Mucosa of stomach (tissue), 1 donor: ENCODE data around the gene PYGB.

ENCODE experiments used
- H3K27me3 ChIP-seq: one replicate; pipeline ENCODE4 v1.7.0; 2013; ENCODE audit warnings: mild to moderate bottlenecking, low read length; ENCODE audit not compliant: control insufficient read depth, insufficient read depth
- H3K36me3 ChIP-seq: one replicate; pipeline ENCODE4 v1.7.0; 2013; ENCODE audit warnings: low read length; ENCODE audit not compliant: control insufficient read depth, insufficient read depth
- H3K4me1 ChIP-seq: one replicate; pipeline ENCODE4 v1.7.0; 2013; ENCODE audit warnings: mild to moderate bottlenecking, low read length; ENCODE audit not compliant: control insufficient read depth, insufficient read depth
- H3K4me3 ChIP-seq: one replicate; pipeline ENCODE4 v1.7.0; 2013; ENCODE audit warnings: low read length
- H3K9ac ChIP-seq: one replicate; pipeline ENCODE4 v1.7.0; 2013; ENCODE audit warnings: mild to moderate bottlenecking, low read length, moderate library complexity
- H3K9me3 ChIP-seq: one replicate; pipeline ENCODE4 v1.7.0; 2013; ENCODE audit warnings: mild to moderate bottlenecking, low read length, moderate library complexity; ENCODE audit not compliant: control insufficient read depth
- donor health status: Pancreatic carcinoma.

The PYGB gene

DNA sequence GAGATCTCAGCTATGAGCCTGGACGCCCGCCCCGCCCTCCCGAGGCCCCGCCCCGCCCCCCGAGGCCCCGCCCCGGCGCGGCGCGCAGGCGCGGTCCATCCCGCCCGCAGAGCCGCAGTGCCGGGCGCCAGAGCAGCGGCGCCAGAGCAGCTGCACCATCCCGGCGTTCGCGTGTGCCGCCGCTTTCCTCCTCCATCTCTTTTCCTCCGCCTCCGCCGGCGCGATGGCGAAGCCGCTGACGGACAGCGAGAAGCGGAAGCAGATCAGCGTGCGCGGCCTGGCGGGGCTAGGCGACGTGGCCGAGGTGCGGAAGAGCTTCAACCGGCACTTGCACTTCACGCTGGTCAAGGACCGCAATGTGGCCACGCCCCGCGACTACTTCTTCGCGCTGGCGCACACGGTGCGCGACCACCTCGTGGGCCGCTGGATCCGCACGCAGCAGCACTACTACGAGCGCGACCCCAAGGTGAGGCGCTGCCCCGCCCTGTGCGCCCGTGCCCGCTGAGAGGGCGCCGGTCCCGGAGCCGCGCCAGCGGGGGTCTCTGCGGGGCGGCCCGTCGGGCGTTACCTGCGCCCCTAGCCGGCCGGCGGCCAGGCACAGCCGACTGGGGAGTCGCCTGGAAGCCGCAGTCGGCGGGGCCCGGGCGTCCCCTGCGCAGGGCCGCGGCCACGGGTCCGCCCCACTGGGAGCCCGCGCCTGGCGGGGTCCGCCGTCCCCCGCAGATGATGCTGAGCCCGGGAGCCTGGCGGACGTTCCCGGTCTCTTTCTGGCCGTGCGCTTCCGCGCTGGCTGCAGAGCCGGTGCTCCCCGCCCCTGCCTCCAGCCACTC is at the start of gene PYGB:
Gene PYGB (plus strand): TSS at position 130 of the 830 bp plus-strand sequence. CDS start 94 bp downstream, at position 224.
- H3K9me3 ChIP-seq: no peaks in the 10 kb centered on the region
- no peaks in the 10 kb centered on the region for H3K36me3 ChIP-seq
- peaks cover 40% of the 10 kb centered on the region for H3K4me1 ChIP-seq
- peak within 1 kb of the TSS; percentile 79 for H3K9ac ChIP-seq
- H3K27me3 ChIP-seq: no peaks in the 10 kb centered on the region
- peak within 1 kb of the TSS; percentile 76 for H3K4me3 ChIP-seq

GRCh38 chr20:25198663-25199383 is 49.1 kb upstream of the PYGB start:
- H3K36me3 ChIP-seq: no peaks in the 10 kb centered on the region
- H3K9ac ChIP-seq: no peak overlapping the region
- no peak overlapping the region for H3K4me3 ChIP-seq
- no peaks in the 10 kb centered on the region for H3K27me3 ChIP-seq
- H3K4me1 ChIP-seq: peaks cover 17% of the 10 kb centered on the region
- no peaks in the 10 kb centered on the region for H3K9me3 ChIP-seq

DNA sequence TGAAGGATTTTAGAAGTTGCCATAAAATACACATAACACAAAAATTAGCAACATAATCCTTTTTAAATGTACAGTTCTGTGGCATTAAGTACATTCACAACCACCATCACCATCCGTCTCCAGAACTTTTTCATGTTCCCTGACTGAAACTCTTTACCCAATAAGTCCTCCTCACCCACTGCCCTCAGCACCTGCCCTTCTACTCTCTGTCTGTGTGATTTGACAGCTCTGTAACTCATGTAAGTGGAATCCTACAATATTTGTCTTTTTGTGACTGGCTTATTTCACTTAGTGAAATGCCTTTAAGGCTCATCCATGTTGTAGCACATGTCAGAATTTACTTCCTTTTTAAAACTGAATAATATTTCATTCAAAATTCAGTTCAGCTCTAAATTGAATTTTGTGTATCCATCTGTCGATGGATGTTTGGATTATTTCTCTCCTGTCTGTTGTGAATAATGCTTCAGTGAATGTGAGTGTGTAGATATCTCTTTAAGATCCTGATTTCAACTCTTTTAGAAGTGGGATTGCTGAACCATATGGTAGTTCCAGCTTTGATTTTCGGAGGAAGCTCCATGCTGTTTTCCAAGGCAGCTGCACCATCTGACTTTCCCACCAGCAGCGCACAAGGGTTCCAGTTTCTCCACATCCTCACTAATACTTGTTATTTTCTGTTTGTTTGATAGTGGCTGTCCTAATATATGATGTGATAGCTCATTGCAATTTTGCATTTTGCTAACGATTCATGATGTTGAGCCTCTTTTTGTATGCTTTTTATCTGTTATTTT is 48.2 kb upstream of the PYGB start:
- Histone ChIP-seq H3K9me3 (no peaks in the 10 kb centered on the region), H3K4me1 (peaks cover 15% of the 10 kb centered on the region), H3K36me3 (no peaks in the 10 kb centered on the region), H3K9ac (no peak overlapping the region), H3K27me3 (no peaks in the 10 kb centered on the region), H3K4me3 (no peak overlapping the region)

DNA sequence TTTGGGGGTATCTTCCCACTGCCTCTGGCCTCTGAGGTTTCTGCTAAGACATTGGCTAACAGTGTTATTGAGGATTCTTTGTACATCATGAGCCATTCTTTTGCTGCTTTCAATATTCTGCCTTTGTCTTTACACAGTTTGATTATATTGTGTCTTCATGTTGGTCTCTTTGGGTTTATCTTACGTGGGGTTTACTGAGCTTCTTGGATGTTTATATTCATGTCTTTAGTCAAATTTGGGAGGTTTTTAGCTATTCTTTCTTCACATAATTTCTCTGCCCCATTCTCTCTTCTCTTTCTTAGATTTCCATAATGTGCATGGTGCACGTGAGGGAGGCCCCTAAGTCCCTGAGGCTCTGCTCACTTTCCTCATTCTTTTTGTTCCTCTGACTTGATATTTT is 44.8 kb upstream of the PYGB start:
- H3K9ac ChIP-seq: no peak overlapping the region
- H3K36me3 ChIP-seq: no peaks in the 10 kb centered on the region
- H3K4me3 ChIP-seq: no peak overlapping the region
- no peaks in the 10 kb centered on the region for H3K27me3 ChIP-seq
- no peaks in the 10 kb centered on the region for H3K9me3 ChIP-seq
- no peaks in the 10 kb centered on the region for H3K4me1 ChIP-seq

- Histone ChIP-seq H3K9me3 (no peaks in the 10 kb centered on the region), H3K36me3 (no peaks in the 10 kb centered on the region), H3K4me3 (no peak overlapping the region), H3K9ac (no peak overlapping the region), H3K27me3 (no peaks in the 10 kb centered on the region), H3K4me1 (no peaks in the 10 kb centered on the region)
These were observed 44.0 kb upstream of the PYGB start for GRCh38 chr20:25203871-25204320.

- Histone ChIP-seq H3K9ac (no peak overlapping the region), H3K4me1 (no peaks in the 10 kb centered on the region), H3K9me3 (no peaks in the 10 kb centered on the region), H3K36me3 (no peaks in the 10 kb centered on the region), H3K4me3 (no peak overlapping the region), H3K27me3 (no peaks in the 10 kb centered on the region)
These were observed 43.2 kb upstream of the PYGB start for GRCh38 chr20:25204550-25205276.

GRCh38 chr20:25205277-25206062 is 42.4 kb upstream of the PYGB start:
- H3K4me1 ChIP-seq: no peaks in the 10 kb centered on the region

DNA sequence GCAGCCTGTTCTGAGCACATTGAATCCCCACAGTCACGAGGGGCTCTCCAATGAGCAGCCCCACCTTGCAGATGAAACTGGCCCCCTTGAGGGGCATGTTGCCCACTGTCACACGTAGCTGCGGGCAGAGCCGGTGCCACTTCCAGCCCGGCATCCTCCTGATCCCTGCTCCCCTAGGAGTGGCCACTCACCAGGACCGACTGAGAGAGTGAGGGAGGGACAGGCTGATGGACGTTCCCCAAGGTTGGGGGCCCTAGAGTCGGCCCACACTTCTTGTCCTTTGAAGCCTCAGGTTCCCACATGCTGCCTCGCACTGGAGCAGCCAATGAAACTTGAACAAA is 41.9 kb upstream of the PYGB start:
- H3K9me3 ChIP-seq: no peaks in the 10 kb centered on the region
- no peak overlapping the region for H3K4me3 ChIP-seq
- H3K4me1 ChIP-seq: no peaks in the 10 kb centered on the region
- no peak overlapping the region for H3K9ac ChIP-seq
- H3K36me3 ChIP-seq: no peaks in the 10 kb centered on the region
- H3K27me3 ChIP-seq: no peaks in the 10 kb centered on the region

More at GRCh38 chr20:25205277-25206062, 42.4 kb upstream of the PYGB start:
- Histone ChIP-seq H3K4me3 (no peak overlapping the region), H3K9me3 (no peaks in the 10 kb centered on the region), H3K36me3 (no peaks in the 10 kb centered on the region), H3K9ac (no peak overlapping the region), H3K27me3 (no peaks in the 10 kb centered on the region)

DNA sequence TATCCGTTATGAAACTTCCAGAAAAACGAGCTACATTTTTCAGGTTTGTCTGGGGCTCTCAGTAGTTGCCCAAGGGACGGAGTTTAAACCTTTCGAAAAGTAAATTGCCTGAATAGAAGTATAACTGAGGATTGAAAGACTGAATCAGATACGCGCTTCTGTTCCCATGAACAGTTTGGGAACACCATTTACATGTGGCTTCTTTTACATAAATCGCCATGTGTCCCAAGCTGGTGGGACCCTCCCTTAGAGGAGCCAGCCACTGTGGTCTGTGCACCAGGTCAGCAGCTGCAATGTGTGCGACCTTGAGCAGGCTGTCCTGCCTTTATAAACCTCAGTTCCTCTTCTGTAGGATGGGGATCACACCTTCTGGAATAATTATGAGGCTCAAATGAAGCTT is 41.3 kb upstream of the PYGB start:
- Histone ChIP-seq H3K9me3 (no peaks in the 10 kb centered on the region), H3K36me3 (no peaks in the 10 kb centered on the region), H3K9ac (no peak overlapping the region), H3K4me1 (no peaks in the 10 kb centered on the region), H3K27me3 (no peaks in the 10 kb centered on the region), H3K4me3 (no peak overlapping the region)

DNA sequence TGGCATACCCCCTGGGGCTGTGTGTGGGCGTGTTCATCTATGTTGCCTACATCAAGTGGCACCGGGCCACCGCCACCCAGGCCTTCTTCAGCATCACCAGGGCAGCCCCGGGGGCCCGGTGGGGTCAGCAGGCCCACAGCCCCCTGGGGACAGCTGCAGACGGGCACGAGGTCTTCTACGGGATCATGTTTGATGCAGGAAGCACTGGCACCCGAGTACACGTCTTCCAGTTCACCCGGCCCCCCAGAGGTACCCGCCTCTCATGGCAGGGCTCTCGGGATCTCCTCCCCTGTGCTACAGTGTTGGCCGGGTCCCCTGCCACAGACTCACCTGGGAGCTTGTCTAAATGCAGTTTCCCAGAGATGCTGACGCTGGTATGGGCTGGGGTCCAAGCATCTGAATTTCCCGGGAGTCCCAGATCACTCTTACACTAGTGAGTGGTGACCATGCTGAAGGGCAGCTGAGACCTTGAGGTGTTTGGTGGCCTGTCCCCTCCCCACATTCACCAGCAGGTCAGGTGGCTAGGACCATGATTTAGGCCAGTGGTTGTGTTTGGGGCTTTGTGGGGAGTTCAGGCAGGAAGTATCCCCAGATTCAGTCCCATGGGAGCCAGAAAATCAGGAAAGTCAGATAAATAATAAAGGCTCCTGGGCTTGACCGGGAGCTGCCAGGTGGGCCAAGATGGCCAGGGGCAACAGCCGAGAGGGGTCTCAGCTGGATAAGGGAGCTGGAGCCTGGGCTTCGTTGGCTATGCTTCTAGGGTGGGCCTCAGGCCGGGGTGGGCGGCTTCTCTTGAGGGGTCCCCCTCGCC is 40.5 kb upstream of the PYGB start:
- H3K9ac ChIP-seq: no peak overlapping the region
- H3K4me1 ChIP-seq: no peaks in the 10 kb centered on the region
- no peaks in the 10 kb centered on the region for H3K27me3 ChIP-seq
- H3K36me3 ChIP-seq: no peaks in the 10 kb centered on the region
- H3K9me3 ChIP-seq: no peaks in the 10 kb centered on the region
- H3K4me3 ChIP-seq: no peak overlapping the region
